ENCODE data around the gene PDXDC1. TPM values are rescaled to one million over a fixed set of nuclear protein-coding genes. Genes with fewer than 3 reads are reported as not detected.
"Not testable (repeated sequence)": the region's sequence is repeated elsewhere in the genome, so short reads cannot be mapped to it uniquely, and the experiment has no call there.

PDXDC1 gene
- total RNA-seq, 1 donor from 2014 or later = 82.5 TPM

- not testable (repeated sequence) for DNase-seq
Measured at GRCh38 chr16:14973785-14974322, 972 bp upstream of the PDXDC1 start.

DNA sequence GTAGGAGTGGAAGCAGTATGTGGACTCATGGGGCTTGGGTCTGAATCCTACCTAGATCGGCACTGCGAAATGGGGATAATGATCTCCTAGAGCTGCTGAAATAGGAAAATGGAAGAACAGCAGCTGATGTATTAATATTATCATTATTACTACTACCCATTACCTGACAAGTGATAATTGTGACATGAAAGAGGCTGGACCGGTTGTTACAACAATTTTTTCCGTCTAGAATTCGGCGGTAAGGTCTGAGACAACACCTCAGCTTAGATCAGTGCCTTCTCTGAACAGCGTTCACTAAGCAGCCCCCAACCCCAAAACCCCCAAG, 533 bp upstream of the PDXDC1 start:
- not testable (repeated sequence) for DNase-seq

- DNase-seq = not testable (repeated sequence)
Measured at GRCh38 chr16:14975418-14976194, 780 bp downstream of the PDXDC1 start.

- DNase-seq = not testable (repeated sequence)
Measured at GRCh38 chr16:14976971-14977736, 2.3 kb downstream of the PDXDC1 start.

DNA sequence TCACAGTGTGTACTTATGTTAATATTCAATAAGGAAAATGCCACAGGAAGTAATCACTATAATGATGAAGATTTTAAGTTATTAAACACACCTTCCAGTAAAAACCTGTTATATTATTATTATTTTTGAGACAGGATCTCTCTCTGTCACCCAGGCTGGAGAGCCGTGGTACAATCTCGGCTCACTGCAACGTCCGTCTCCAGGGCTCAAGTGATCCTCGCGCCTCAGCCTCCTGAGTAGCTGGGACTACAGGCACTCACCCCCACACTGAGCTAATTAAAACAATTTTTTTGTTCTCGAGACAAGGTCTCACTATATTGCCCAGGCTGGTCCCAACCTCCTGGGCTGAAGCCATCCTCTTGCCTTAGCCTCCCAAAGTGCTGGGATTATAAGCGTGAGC, 3.5 kb downstream of the PDXDC1 start:
- DNase-seq = not testable (repeated sequence)

- DNase-seq = not testable (repeated sequence)
Measured at GRCh38 chr16:14978908-14979307, 4.1 kb downstream of the PDXDC1 start.

- not testable (repeated sequence) for DNase-seq
Measured at GRCh38 chr16:14981234-14981633, 6.4 kb downstream of the PDXDC1 start.

DNA sequence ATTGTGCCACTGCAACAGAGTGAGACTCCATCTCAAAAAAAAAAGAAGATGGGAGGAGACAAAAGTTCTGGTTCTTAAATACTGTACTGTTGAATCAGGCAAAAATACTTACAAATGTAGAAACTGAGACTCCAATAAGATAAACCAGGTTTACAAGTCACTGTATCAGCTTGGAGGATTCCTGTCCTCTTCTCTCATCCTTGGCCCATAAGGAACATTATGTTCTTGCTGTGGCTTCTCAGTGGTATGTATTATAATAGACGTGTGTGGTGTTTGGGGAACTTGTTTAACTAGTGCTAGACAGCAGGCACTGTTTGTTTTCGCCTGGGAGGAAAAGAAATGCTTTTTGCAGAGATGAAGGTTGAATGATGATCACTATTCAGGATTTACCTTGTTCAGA, 7.7 kb downstream of the PDXDC1 start:
- not testable (repeated sequence) for DNase-seq

- not testable (repeated sequence) for DNase-seq
Measured at GRCh38 chr16:14988092-14988491, 13.3 kb downstream of the PDXDC1 start.

DNA sequence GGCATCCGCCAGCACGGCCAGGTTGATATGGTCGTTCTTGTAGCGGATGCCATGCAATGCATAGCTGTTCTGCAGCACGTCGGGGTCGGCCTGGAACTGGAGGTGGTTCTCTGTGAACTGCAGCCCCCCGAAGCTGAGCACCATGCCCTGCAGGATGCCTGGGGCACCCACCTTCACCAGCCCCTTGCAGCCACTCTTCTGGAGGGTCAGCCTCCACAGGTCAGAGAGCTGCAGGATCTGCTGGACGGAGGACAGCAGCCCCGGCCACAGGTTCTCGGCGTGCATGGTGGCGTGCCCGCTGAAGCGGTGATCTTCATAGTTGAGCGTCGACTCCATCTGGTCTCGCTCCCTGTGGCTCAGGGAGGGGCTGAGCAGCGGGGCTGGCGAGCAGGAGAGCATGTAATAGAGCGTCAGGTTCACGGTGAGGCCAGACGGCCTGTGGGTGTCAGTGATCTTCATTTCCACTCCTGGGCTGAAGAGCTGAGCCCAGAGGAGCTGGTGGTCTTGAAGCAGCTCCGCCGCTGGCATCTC, 13.9 kb downstream of the PDXDC1 start:
- not testable (repeated sequence) for DNase-seq

GRCh38 chr16:14989291-14990281, 14.8 kb downstream of the PDXDC1 start:
- not testable (repeated sequence) for DNase-seq

- not testable (repeated sequence) for DNase-seq
Measured at GRCh38 chr16:14993277-14994151, 18.7 kb downstream of the PDXDC1 start.

DNA sequence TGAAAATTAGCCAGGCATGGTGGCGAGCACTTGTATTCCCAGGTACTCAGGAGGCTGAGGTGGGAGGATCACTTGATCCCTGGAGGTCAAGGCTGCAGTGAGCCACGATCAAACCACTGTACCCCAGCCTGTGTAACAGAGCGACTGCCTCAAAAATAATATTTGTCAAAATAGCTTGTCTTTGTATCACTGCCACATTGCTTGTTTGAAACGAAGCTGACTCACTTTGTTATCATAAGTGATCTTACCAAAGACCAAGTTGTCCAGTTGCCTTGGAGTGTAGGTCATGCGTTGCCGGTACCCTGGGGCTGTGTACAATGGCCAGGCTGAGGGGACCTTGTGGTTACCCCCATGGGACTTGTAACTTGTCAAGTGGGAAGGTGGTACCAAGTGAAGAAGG, 21.9 kb downstream of the PDXDC1 start:
- not testable (repeated sequence) for DNase-seq

DNA sequence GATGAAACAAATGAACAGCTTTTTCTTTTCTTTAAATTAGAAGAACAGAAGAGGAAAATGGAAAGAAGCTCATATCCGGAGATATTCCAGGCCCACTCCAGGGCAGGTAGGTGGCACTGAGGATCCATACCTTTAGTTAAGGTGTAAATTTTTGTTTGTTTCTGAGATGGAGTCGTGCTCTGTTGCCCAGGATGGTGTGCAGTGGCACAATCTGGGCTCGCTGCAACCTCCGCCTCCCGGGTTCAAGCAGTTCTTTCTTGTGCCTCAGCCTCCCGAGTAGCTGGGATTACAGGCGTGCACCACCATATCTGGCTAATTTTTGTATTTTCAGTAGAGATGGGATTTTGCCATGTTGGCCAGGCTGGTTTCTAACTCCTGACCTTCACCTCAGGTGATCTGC, 23.5 kb downstream of the PDXDC1 start:
- not testable (repeated sequence) for DNase-seq

GRCh38 chr16:14999845-15000244, 25.0 kb downstream of the PDXDC1 start:
- not testable (repeated sequence) for DNase-seq

DNA sequence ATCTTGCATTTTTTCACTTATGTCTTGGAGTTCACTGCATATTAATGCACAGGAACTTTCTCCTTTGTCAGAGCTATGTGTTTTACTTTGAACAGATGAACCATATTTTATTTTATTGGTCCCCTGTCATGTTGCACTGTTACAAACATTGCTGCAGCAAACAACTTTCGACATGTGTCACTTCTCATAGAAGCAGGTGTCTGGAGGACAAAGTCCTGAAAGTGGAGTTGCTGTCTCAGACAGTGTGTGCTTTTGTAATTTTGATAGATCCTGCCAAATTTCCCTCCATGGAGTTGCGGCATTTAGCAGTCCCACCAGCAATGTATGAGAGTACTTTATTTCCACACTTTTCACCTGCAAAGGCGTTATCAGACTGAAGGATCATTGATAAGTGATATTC, 27.6 kb downstream of the PDXDC1 start:
- not testable (repeated sequence) for DNase-seq

DNA sequence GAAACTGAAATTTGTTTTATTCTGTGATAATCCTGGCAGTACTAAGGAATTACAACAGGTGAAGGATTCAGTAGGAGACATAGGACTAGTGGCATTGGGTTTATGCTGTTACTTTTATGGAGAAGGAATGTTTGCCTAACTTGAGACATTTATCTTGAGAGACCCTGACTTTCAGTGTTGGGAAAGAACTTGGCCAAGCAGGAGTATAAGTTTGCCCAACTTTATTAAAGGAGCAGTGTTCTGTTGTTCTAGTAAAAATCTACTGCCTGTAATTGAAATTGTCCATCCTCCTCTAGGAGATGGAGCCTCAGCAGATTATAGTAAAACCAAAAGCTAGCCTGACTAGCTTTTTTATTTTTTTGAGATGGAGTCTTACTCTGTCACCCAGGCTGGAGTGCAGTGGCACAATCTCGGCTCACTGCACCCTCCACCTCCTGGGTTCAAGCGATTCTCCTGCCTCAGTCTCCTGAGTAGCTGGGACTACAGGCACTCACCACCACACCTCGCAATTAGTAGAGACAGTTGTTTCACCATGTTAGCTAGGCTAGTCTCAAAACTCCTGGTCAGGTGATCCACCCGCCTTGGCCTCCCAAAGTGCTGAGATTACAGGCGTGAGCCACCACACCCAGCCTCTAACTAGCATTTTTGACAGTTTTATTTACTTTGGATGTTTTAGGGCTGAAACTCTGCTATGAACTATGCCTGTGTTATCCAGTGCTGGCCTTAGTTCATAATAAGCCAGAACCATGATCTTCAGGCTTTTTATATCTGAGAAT, 30.7 kb downstream of the PDXDC1 start:
- DNase-seq = not testable (repeated sequence)

DNA sequence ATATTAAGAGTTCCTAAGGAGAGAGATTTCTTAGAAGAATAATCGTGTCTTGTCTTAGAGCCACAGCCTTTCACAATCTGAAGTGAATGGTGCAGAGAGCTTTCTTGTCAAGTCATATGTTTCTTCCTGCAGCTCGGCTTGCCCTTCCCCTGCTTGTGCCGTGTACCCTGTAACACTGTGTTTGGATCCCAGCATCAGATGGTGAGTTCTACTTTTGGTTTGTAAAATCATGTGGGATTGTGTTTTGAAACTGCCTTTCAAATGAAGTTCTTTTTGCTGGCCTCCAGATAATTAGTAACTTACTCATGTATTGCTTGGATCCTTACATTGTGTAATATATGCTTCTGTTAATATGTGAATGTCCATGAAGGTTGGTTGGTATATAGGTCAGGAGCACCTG, 33.8 kb downstream of the PDXDC1 start:
- not testable (repeated sequence) for DNase-seq

DNA sequence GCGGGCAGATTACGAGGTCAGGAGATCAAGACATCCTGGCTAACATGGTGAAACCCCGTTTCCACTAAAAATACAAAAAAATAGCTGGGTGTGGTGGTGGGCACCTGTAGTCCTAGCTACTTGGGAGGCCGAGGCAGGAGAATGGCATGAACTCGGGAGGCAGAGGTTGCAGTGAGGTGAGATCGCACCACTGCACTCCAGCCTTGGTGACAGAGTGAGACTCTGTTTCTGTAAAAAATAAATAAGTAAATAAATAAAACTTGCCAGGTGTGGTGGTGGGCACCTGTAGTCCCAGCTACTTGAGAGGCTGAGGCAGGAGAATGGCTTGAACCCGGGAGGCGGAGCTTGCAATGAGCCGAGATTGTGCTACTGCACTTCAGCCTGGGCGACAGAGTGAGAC, 38.1 kb downstream of the PDXDC1 start:
- not testable (repeated sequence) for DNase-seq

GRCh38 chr16:15015671-15016070, 40.8 kb downstream of the PDXDC1 start:
- DNase-seq = not testable (repeated sequence)
